ENCODE data around the gene CREB5. TPM values are rescaled to one million over a fixed set of nuclear protein-coding genes. Genes with fewer than 3 reads are reported as not detected.

CREB5 gene
- polyA plus RNA-seq, 5 donors, result 10.4 to 19.5 (median 14.8) TPM

DNA sequence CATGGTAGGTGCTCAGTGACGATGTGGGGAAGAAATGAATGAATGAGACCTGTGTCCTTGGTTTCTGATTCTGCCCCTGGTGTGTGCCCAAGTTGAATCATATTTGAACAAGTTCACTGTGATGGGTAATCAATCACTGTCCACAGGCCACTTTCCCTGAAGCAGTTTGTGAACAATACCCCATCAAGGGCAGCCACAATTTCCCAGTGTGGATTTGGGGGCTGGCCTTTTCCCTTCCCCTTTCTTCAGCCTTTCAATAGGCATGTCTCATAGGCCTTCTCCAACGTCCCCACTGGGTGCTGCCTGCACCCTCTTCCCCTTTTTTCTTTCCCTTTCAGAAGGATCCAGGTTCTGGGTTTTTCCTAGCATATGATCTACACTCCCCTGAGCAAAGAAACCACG, 64.7 kb downstream of the CREB5 start:
- DNase-seq, result no peak

DNA sequence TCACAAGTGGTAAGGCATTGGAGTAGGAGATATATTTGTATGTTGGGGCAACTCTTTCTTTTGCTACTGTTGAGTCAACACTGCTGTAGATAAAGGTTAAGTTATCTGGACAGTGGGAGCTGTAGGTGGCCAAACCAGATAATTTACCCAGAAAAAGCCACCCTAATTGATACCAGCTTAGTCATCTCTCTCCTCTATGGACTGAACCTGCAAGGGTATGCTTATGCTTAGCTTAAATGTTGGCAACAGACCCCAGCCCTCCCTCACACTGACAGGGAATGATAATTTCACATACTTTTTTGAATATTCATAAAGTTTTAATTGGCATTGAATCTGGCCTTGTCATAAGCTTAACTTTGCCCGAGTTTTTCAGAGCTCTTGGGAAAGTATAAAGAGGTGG, 66.3 kb downstream of the CREB5 start:
- DNase-seq, result no peak

DNA sequence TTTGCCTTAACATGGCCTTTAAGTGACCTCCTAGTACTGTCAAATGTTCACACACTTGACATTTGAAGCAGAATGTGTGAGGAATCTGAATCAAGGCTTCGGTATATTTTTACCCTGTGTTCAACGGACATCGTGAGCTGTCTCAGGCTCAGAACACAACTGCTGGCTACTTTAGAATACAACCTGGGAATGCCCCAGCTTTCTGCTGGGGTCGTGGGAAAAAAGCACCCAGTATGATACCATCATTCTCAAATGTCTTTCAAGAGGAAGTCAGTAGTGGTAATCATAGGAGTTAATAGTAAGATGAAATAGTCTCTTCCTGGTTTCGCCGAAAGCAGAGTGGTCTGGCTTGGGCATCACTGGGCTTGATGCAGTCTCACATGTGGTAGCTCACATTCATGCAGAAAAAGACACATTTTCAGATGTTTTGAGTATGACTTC, 67.2 kb downstream of the CREB5 start:
- no peak for DNase-seq

DNA sequence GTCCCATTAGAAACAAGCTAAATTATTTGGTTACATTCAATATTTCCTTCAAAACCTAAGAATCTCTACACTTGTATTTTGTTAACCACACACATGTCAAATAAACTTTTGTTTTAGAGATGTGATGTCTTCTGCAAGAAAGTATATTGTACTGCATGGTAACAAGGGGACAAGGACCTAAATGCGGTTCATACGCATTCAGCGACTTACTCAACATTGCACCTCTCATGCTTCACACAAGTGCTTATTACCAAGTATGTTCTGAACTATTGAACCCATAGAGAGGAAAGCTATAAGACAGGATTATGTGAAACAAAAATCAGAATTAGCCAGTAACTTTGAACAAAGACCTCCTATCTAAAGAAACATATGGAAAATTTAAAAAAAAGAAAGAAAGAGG, 68.3 kb downstream of the CREB5 start:
- DNase-seq, result no peak

DNA sequence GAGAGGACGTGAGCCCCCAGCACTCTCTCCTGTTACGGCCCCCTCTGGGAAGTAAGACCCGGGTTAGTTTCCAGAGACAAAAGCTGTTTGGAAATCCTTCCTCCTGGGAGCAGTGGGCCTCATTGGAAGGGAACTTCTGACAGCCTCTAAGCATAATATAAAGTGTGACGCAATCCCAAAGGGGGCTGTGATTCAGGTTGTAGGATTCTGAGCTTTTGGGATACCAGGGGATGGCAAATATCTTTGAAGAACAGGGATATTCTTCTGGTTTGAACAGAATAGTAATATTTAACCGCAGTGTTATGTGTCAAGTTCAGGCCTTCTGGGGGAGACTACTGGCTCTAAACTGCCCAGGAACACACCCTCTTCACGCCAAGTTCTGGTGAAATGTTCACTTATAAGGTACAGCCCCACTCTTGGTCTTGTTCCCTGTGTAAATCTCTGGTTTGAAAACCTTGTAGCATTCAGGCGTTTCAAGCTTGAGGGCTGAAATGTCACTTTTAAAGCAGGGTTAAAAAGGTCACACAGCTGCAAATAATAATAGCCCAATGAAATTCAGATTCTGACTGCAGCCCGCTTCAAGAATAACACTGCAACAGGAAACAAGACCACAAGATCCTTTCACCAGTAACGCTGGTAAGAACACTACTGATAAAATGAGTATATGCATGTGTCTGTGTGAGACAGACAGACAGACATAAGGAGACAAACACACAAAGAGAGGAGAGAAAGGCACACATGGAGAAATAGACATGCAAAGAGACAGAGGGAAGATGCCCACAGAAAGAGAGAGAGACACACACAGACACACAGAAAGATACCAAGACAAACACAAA, 69.0 kb downstream of the CREB5 start:
- peak in 1 of 2 donors; percentile 21 for DNase-seq

DNA sequence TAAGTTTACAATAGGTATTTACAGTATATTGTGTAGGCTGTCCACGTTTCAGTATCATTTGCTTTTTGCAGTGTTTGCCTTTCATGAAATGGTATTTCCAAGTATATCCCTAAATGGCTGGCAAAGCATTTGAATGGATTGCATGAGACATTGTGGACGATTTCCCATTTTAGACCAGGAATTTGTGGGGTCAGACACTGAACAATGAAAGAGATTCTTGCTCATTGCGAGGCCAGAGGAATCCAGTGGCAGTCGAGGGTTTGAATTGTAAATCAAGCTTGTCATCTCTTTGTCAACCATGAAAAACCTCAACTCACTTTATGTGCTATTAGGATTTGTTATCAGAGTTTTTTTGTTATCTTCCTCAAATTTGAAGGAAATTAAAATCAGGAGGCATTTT, 70.8 kb downstream of the CREB5 start:
- DNase-seq, result no peak

DNA sequence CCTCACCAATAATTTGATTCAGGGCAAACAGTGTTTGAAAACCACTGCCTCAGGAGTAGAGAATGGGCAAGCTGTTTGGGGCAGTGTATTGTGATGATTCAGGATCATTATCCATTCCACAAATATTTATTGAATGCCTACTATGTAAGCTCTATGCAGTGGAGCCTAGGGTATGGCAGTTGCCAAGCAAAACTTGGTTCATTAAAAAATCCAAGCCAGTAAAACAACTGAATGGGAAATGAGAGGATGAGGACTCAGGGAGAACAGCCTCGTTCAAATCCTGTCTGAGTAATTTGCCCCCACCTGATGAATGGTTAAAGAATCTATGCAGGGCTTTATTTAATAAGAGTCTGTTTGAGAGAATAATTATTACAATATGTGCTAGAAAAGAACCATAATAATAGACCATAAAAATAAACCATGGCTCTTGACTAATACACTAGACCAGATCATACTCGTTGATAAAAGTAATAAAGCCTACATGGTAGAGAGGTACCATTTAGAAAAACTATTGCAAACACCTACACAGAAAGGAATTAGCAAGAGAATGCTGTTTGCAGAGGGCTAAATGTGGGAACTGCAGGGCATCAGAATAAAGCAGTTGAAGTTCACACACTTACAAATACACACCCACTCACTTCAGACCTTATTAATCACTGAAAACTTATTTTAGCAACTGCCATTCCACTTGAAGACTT, 71.7 kb downstream of the CREB5 start:
- no peak for DNase-seq

DNA sequence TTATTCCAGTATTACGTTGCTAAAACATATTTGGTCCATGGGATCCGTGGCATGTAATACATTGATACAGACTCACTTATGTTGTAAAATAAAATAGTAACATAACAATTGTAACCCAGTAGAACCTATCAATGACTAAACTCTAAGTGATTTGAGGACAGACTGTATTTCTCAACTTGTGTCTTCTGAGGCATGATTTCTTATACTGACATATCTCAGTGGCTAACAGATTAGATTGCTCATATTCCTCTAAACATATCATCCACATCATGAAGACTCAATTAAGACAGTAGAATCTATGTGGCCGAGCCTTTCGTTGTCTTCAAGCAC, 72.3 kb downstream of the CREB5 start:
- DNase-seq, result no peak

DNA sequence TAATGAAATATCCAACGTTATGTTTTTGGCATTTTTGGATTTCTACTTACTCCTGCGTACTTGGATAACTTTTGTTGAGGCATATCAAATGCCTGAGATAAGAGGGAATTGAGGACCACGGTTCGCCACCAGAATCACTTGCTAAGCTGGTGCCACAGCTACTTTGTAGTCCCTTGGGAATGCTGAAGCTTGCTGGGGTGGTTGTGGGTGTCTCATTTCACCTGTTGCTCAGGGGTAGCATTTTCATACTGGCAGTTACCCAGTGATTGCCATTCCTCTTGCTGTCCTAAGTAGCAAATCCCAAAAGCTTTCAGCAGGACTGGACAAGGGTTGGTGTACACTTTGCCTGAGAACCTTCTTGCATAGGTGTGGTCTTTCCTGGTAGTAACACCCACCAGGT, 75.2 kb downstream of the CREB5 start:
- no peak for DNase-seq

DNA sequence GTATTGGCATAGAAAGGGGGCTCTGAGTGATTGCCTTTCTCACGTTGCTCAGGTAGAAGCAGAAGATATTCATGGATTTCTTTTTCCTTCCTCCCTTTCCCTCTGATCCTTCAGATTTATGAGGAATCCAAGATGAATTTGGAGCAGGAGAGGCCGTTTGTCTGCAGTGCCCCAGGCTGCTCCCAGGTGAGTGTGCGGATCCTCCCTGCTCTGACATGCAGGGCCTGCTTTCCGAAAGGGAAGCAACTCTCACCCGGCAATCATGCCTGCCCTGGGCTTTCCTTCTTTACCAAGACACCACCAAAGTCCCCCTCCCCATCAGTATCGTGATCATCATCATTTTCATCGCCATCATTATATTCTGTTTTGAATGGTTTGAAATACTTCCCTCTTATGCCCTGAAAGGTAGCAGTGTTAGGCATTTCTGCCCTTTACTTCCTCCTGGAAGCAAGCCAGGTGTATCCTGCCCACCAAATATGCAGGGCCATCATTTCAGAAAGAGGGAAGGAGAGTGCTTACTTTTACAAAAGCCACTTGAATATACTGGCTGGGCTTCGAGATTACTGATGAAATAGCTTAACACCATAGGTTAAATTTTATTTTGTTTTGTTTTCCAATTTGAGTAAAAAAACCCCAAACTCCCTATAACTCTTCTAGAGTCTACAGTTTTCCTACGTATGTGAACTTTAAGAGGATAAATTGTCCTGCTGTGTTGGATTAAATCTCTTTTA, 75.9 kb downstream of the CREB5 start:
- peak in 1 of 2 donors; percentile 22 for DNase-seq

DNA sequence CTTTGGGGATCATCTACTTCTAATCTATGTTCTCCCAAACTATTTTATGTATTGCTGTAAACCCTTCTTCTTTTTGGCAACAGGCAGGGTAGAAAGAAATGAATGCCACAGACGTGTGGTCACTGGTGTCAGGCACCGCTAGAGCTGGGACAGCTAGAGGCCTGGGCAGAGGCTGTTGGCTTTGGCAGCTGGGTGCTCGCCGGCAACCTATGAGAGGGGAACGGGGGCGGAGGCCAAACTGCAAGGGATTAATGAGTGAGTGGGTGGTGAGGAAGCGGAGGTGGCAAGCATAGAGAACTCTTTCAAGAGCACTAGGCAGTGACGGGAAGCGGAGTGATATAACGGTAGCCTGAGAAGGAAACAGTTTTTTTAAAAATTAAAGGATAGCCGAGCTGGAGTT, 78.5 kb downstream of the CREB5 start:
- DNase-seq, result no peak

DNA sequence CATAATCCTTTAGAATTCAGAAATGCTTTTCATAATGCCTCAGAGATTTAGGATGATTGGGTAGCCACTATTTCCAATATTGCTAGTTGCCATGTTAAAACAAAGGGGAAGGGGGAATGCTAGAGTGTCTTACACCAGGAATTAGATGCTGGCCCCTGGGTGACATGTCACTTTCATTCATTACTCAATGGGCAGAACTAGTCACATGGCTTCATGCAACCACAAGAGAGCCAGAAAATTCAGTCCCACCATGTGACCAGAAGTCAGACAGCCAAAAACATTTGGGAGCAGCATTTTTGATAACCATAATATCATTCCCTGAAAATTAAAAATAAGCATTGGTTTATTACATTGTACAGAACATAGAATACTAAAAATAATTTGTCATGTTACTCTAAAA, 81.2 kb downstream of the CREB5 start:
- no peak for DNase-seq

DNA sequence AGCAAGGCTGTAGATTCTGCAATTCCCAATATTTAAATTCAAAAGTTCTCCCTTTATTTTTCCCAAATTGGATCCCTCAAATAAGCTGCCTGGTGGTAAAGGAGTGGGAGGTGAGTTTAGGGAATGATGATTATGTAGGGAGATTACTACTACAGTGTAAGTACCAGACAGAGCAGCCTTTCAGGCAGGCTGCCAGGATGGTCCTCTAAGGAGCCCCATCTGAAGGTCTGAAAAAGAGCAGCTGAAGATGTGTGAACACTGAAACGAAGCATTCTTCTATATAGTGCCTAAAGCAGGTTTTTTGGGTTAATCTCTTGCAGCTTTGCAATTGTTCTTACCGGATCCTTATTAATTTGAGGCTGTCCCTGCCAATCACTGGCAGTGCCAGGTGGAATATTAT, 84.7 kb downstream of the CREB5 start:
- no peak for DNase-seq

DNA sequence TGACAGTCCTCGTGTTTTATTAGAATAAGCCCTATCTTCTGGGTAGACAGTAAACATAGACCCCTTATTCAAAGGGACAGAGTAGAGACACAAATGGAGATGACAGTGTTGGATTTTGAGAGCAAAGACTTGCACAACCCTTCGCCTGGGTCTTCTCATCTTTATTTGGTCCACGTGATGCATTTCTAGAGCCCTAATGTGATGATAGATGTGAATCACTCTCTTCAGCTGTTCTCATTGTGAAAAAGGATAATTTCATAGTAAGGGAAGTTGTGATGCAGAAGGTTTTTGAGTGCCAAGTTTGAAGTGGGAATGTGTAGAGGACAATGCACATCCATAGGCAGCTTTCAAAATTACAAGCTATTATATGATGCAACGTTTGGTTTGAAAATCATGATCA, 86.3 kb downstream of the CREB5 start:
- no peak for DNase-seq

DNA sequence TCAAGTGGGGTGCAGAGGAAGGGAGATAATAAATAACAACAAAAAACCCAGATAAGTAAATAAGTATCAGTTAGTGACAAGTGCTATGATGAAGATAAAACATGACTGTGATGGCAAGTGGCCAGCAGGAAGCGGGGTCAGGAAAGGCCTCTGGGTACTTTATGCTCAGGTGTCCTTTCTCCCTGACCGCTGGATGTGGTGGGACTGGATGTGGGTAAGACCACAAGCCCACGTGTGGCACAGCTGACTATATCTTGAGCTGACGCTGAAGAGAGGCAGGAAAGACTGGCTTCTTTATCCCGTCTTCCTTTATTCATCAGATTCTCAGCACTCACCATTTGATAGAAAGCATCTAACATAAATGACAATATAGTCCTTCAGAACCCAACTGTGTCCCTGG, 87.8 kb downstream of the CREB5 start:
- DNase-seq, result no peak

DNA sequence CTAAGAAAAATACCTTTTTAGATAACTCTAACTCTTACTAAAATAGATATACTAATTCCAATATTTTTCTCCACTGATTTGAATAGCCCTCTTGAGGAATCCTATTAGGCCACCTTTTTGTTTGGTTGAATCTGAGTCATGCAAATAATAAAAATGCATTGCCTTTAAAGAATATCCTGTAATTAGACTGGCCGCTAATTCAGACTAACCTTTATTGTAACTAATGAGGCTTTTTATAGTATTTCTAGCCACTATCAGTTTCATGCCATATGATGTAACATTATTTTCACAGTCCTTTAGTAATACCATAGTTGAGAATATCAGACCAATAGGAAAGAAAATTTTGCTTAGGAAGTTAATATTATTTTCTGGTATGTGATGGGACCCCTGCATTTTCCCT, 90.1 kb downstream of the CREB5 start:
- no peak for DNase-seq

DNA sequence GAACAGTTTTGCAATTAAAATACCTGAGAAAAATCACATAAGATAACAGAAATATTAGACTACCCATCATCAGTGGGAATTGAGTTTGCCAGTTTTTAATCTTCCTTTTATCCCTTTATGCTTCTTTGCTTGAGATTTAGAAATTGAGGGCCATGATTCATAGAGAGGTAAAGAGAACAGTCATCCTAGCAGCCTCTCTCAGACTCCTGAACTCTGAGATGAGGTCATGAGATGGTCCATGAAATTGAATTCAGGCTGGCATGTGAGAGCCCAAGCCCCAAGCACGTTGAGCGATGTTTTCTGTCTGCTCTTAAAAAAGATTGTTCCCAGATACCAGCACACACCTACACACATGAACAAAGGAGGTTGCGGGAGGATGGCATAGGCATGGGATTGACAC, 91.1 kb downstream of the CREB5 start:
- no peak for DNase-seq

DNA sequence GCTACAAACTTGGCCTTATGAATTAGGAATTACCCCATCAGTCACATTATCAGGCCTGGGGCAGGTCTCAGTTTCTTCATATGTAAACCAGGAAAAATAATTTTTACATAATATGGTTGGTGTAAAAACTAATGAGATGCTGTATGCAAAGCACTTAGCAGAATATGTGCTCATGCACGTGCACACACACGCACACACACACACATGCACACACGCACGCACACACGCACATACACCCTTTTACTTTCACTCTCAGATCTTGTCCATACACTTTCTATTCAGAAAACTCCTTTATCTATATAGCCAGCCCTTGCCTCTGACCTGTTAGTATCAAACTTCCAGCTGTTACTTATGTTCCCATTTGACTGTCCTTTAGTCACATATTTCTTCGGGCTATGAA, 92.7 kb downstream of the CREB5 start:
- no peak for DNase-seq

DNA sequence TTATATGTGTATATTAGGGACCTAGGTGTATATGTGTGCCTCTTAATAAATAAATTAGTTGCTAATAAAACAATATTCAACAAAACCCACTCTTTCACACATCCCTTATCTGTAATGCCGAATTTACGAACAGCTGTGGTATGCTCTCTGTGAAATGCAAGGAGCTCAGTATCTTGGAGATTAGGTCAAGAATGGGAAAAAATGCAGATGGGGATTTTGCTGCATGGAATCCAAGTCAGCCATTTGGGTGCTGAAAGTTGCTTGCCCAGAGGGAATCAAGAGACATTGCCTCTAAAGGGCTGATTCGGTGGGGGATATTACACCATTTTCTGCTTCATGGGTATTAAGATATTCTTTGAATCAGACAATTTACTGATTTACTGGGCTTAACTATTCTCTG, 93.5 kb downstream of the CREB5 start:
- no peak for DNase-seq

DNA sequence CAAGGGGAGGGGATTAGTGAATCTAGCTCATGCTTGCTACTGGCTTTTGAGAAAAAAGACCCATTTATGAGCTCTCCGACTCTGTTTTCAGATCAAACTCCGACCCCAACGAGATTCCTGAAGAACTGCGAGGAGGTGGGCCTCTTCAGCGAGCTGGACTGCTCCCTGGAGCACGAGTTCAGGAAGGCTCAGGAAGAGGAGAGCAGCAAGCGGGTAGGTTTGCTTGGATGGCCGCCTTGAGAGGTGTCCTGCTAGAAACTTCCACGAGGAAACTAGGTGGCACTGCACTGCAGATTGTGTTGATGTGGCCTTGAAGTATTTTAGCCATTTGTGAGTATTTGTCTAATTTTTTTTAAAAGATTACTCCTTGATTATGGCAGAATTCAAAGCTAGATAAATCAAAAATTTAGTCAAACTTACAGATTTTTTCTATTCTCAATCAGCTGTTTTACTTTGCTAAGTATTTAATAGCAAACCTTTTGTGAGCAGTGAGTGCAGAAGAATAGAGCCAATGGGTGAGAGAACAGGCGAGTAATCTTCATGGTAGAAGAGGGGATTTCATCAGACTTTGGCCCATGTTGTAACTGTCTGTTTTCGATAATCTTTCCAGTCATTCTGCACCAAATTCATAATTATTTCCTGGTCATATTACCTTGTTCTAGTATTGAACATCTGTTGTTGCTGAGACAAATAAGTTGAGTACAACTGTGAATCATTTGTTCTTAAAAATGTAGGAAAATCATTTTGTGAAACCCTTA, 95.4 kb downstream of the CREB5 start:
- DNase-seq, result no peak

DNA sequence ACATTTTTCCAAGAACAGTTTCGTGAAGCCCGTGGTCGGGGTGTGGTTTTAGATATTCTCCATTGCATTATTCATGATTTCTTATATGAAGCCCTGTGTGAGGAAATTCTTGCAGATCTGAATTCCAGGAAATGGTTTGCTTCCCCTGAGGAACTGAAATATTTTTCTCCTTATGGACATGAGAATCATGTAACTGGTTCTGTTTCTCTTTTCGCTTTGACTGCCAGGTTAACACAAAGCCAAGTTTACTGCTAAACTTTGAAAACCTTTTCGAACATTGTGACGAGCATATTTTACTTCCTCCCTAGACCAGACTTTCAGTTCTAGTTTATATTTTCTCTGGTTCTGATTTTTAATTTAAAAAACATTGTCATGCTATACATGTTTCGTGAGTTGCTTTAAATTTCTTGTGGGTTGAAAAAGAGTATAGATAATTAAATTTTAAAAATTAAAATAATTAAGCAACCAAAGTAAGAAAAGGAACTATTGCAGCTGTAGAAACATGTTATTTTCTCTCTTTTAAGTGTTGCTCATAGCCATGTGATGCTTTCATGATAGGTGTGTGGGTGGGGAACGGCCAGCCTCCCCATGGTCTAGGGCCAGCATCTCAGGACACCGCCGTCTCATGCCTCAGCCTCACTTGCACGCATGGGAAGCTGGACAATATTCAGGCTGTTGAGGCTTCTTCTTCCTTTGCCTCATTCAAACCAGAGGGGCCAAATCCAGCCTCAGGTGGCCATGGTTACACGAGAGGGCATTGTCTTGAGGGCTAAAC, 97.1 kb downstream of the CREB5 start:
- DNase-seq, result no peak

DNA sequence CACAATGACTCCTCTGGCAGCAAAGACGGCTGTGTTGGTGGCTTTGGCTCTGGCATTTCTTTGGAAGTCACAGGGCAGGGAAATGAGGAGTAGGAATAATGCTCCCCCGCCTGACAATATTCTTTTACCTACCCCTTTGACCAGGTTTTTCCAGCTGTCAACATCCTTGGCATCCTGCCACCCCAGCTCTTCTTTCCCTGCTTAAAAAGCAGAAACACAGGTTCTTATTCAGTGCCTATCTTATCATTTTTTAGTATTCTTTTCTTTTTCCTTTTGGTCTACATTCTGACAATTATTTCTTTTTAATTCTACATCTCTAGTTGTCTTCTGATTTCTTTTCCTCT, 97.7 kb downstream of the CREB5 start:
- DNase-seq, result no peak
